ENCODE data around the gene CALHM1.
"Not testable (repeated sequence)": the region's sequence is repeated elsewhere in the genome, so short reads cannot be mapped to it uniquely, and the experiment has no call there.

The CALHM1 gene, protein sequence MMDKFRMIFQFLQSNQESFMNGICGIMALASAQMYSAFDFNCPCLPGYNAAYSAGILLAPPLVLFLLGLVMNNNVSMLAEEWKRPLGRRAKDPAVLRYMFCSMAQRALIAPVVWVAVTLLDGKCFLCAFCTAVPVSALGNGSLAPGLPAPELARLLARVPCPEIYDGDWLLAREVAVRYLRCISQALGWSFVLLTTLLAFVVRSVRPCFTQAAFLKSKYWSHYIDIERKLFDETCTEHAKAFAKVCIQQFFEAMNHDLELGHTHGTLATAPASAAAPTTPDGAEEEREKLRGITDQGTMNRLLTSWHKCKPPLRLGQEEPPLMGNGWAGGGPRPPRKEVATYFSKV

DNA sequence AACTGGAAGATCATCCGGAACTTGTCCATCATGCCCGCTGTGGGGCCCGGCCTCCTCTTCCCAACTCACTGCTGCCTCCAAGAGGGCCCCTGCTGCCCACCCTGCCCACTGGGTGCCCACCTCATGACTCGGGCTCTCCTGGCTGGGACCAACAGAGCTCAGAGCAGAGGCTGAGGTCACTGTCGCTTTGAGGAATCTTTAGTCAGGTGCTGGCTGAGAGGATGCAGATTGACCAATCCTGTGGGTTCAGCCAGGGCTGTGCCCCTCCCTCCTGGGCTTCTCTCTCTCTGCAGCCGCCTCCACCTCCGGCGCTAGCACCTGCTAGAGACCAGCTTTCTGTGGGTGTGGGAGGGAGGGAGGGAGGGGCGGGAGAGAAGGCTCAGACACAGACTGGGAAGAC lies at the start of gene CALHM1:
Gene CALHM1 (minus strand): TSS at position 181 of the 400 bp plus-strand sequence. CDS start 149 bp downstream, at position 32.
- H3K4me1 ChIP-seq (ENCODE audit: insufficient read depth, low read length), result no peaks in the 10 kb centered on the region
- H3K27me3 ChIP-seq (ENCODE audit: insufficient read depth, low read length), result no peaks in the 10 kb centered on the region
- no peak within 1 kb of the TSS for H3K27ac ChIP-seq (ENCODE audit: low read length)
- H3K4me3 ChIP-seq (ENCODE audit: low read length), result no peak within 1 kb of the TSS
- H3K36me3 ChIP-seq (ENCODE audit: insufficient read depth, low read depth, low read length), result no peaks in the 10 kb centered on the region
- H3K9ac ChIP-seq (ENCODE audit: low read depth, low read length), result no peak within 1 kb of the TSS
- no peaks in the 10 kb centered on the region for H3K9me3 ChIP-seq (ENCODE audit: insufficient read depth, low read depth, low read length)

DNA sequence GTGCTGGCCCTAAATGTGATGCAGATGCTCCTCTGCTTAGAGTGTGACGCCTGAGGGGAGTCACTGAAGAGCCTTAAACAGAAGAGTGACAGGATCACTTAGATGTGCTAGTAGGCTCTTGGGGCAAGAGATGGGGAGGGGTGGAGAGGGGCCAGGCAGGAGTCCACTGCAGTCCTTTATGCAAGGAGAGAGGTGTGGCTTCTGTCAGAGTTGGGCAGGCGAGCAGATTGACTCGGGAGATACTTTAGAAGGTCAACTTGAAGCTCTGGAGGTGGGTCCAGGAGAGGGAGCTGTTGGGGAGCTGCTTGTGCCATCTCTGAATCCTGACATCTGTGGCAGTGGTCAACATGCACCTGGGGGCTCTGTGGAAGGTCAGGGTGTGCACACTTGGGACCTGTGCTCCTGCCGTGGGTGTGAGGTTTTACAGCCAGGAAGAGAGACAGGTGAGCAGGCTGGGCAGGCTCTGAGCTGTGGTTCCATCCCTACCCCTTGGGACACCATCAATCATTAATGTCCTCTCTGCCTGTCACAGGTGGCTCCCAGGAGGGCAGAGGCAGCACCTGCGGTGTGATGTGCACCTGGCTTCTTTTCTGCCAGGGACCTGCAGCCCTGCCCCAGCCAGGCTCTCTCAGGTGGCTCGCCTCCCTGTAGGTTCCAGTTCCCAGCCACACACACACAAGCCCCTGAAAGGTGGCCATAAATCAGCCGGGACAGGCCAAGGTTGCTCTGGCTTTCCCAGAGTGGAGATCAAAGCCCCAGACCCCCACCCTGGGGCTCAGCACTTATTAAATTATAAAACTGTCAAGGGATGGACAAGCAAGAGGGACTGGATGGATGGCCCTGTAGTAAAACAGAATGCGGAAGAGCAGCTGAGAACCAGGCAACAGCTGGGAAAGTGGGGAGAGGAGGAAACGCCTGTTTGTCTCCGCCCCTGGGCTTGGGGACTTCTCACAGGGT lies 48.8 kb upstream of the CALHM1 start:
- Histone ChIP-seq H3K4me1 (ENCODE audit: insufficient read depth, low read length) (no peaks in the 10 kb centered on the region), H3K4me3 (ENCODE audit: low read length) (no peak overlapping the region), H3K9me3 (ENCODE audit: insufficient read depth, low read depth, low read length) (no peaks in the 10 kb centered on the region), H3K27me3 (ENCODE audit: insufficient read depth, low read length) (no peaks in the 10 kb centered on the region), H3K27ac (ENCODE audit: low read length) (no peak overlapping the region), H3K9ac (ENCODE audit: low read depth, low read length) (no peak overlapping the region; the same call in 1 of the 2 replicates), H3K36me3 (ENCODE audit: insufficient read depth, low read depth, low read length) (no peaks in the 10 kb centered on the region)

DNA sequence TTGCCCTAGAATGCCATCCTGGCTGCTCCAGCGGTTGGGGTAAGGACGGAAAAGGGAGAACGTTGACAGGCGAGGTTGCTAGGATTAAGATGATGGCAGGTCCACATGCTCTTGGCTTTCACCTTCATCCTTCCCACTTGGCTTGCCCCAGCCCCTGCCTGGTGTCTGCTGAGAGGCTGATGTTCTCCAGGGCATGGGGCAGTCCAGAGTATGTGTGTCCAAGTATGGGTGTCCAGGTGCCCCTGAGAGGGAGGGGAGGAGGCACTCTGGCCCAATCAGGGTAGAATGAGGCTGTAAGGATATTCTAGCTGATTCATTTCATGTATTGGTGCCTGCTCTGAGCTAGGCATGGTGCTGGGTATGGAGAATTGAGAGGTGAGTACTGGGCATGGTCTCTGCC lies 47.4 kb upstream of the CALHM1 start:
- Histone ChIP-seq H3K4me1 (ENCODE audit: insufficient read depth, low read length) (no peaks in the 10 kb centered on the region), H3K27ac (ENCODE audit: low read length) (no peak overlapping the region), H3K36me3 (ENCODE audit: insufficient read depth, low read depth, low read length) (no peaks in the 10 kb centered on the region), H3K9ac (ENCODE audit: low read depth, low read length) (no peak overlapping the region), H3K27me3 (ENCODE audit: insufficient read depth, low read length) (no peaks in the 10 kb centered on the region), H3K4me3 (ENCODE audit: low read length) (no peak overlapping the region), H3K9me3 (ENCODE audit: insufficient read depth, low read depth, low read length) (no peaks in the 10 kb centered on the region)

DNA sequence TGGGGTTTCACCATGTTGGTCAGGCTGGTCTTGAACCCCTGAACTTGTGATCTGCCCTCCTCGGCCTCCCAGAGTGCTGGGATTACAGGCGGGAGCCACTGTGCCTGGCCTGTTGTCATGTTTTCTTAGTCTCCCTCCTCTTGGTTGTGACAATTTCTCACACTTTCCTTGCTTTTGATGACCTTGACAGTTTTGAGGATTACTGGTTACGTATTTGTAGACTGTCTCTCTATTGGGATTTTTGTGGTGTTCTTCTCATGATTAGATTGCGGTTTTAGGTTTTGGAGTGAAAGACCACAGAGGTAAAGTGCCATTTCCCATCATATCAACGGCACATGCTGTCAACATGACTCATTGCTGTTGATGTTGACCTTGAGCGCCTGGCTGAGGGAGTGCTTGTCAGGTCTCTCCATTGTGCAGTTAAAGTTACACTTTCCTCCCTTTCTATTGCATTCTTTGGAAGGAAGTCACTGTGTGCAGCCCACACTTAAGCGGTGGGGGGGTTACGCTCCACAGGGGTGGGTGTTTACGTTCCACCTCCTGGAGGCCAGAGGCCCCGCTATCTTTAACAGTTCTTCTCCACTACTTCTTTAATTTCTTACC lies 45.6 kb upstream of the CALHM1 start:
- no peaks in the 10 kb centered on the region for H3K4me1 ChIP-seq (ENCODE audit: insufficient read depth, low read length)
- H3K27ac ChIP-seq (ENCODE audit: low read length), result no peak overlapping the region

DNA sequence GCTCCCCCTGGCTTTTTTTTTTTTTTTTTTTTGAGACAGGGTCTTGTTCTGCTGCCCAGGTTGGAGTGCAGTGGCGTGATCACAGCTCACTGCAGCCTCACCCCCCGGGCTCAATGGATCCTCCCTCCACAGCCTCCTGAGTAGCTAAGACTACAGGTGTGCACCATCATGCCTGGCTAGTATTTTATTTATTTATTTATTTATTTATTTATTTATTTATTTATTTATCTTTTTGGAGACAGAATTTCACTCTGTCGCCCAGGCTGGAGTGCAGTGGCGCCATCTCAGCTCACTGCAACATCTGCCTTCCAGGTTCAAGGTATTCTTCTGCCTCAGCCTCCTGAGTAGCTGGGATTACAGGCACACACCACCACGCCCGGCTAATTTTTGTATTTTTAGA lies 45.1 kb upstream of the CALHM1 start:
- H3K4me1 ChIP-seq (ENCODE audit: insufficient read depth, low read length); H3K27ac ChIP-seq (ENCODE audit: low read length); H3K9ac ChIP-seq (ENCODE audit: low read depth, low read length); H3K36me3 ChIP-seq (ENCODE audit: insufficient read depth, low read depth, low read length); H3K27me3 ChIP-seq (ENCODE audit: insufficient read depth, low read length); H3K4me3 ChIP-seq (ENCODE audit: low read length); H3K9me3 ChIP-seq (ENCODE audit: insufficient read depth, low read depth, low read length): not testable (repeated sequence)

More for the DNA sequence above, 45.6 kb upstream of the CALHM1 start:
- no peak overlapping the region for H3K4me3 ChIP-seq (ENCODE audit: low read length)
- no peaks in the 10 kb centered on the region for H3K27me3 ChIP-seq (ENCODE audit: insufficient read depth, low read length)
- no peaks in the 10 kb centered on the region for H3K36me3 ChIP-seq (ENCODE audit: insufficient read depth, low read depth, low read length)
- H3K9me3 ChIP-seq (ENCODE audit: insufficient read depth, low read depth, low read length), result no peaks in the 10 kb centered on the region
- no peak overlapping the region for H3K9ac ChIP-seq (ENCODE audit: low read depth, low read length)

DNA sequence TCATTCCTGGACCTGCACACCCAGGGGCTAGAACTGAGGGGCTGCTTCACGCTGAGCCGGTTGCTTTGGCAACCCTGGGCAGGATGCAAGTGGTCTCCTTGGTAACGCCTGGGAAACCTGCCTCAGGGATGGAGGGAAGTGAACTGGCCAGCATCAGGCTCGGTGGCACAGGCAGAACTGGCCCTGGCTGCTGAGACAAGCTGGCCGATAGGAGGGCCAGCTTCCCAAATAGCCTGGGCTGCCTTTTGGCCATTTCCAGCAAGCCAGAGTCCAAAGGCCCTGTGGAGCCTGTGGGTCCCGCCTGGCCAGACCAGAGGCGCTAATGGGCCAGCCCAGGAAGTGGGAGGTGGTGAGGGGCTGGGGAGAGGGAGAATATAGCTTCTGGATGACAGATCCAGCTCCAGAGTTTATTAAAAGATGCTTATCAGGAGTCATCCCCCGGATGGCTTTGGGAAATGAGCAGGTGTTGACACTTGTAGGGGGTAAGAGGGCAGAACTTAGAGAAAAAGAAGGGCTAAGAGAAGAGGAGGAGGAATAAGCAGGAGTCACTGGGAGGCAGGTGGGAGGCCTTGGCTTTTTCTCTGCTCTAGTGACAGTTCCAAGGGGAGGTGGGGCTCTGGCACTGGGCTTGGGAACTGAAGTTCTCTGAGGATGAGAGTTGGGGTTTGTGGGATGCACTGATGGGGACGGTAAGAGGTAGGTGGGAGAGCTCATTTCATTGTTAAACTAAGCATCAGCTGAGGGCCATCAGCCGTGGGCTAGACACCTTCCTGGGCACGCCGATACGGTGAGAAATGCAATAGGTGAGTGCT lies 44.4 kb upstream of the CALHM1 start:
- no peaks in the 10 kb centered on the region for H3K27me3 ChIP-seq (ENCODE audit: insufficient read depth, low read length)
- H3K4me1 ChIP-seq (ENCODE audit: insufficient read depth, low read length), result no peaks in the 10 kb centered on the region
- H3K9me3 ChIP-seq (ENCODE audit: insufficient read depth, low read depth, low read length), result no peaks in the 10 kb centered on the region
- H3K4me3 ChIP-seq (ENCODE audit: low read length), result no peak overlapping the region
- H3K36me3 ChIP-seq (ENCODE audit: insufficient read depth, low read depth, low read length), result no peaks in the 10 kb centered on the region
- H3K27ac ChIP-seq (ENCODE audit: low read length), result no peak overlapping the region
- no peak overlapping the region for H3K9ac ChIP-seq (ENCODE audit: low read depth, low read length)

DNA sequence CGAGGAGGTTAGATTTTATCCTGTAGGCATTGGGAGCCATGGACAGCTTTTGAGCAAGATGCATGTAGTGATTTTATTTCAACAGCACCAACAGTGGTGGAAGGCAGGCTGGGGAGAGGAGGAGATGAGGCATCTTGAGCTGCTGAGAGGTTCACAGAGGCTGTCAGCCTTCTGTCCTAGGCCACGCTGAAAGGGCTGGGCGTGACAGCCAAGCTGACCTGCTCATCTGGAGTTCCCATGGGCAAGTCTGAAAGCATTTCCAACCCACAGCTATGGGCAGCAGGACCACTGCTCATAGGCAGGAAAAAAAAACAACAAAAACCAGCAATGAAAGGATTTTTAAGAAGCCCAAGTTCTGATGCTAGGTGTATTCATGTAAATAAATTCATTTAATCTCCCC lies 42.5 kb upstream of the CALHM1 start:
- H3K4me3 ChIP-seq (ENCODE audit: low read length), result no peak overlapping the region
- H3K9me3 ChIP-seq (ENCODE audit: insufficient read depth, low read depth, low read length), result no peaks in the 10 kb centered on the region
- peaks cover 17% of the 10 kb centered on the region for H3K27me3 ChIP-seq (ENCODE audit: insufficient read depth, low read length)
- no peaks in the 10 kb centered on the region for H3K4me1 ChIP-seq (ENCODE audit: insufficient read depth, low read length)
- H3K27ac ChIP-seq (ENCODE audit: low read length), result no peak overlapping the region
- H3K9ac ChIP-seq (ENCODE audit: low read depth, low read length), result no peak overlapping the region
- H3K36me3 ChIP-seq (ENCODE audit: insufficient read depth, low read depth, low read length), result no peaks in the 10 kb centered on the region

DNA sequence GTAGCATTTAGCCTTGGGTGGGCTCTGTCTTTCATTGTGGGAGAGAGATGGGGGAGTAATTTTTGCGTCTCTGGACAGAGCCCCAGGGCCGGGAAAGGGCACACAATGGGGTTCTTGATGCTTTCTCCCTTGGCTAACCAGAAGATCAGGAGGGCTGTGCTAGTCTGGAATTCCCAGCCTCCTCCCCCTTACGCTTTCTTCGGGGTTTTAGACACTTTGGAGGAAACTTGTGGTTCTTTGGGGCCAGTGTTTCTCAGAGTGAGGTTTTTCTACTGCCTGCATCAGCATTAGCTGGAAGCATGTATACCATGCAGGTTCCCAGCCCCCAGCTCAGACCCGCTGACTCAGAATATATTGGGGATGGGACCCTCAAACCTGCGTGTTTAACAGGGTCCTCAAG lies 41.8 kb upstream of the CALHM1 start:
- H3K27ac ChIP-seq (ENCODE audit: low read length), result no peak overlapping the region
- H3K27me3 ChIP-seq (ENCODE audit: insufficient read depth, low read length), result peaks cover 24% of the 10 kb centered on the region
- no peak overlapping the region for H3K9ac ChIP-seq (ENCODE audit: low read depth, low read length)

DNA sequence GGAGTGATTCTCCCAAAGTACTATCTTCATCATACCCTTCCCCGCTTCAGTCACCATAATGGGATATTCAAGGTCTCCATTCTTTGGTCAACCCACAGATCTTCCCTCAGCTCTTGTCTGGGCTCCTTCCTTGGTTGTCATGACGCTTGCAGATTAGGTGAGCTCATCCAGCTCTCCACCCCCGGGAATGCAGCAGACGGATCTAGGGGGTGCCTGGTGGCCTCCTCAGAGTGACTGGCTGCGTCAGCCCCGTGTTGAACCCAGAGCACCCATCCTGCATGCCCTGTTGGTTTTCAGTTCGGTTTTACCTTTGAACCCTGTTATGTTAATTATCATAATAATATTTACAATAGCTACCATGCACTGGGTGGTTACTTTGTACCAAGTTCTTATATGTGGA lies 41.2 kb upstream of the CALHM1 start:
- H3K36me3 ChIP-seq (ENCODE audit: insufficient read depth, low read depth, low read length), result no peaks in the 10 kb centered on the region
- H3K9me3 ChIP-seq (ENCODE audit: insufficient read depth, low read depth, low read length), result no peaks in the 10 kb centered on the region
- no peaks in the 10 kb centered on the region for H3K4me1 ChIP-seq (ENCODE audit: insufficient read depth, low read length)
- H3K27me3 ChIP-seq (ENCODE audit: insufficient read depth, low read length), result peaks cover 30% of the 10 kb centered on the region
- no peak overlapping the region for H3K4me3 ChIP-seq (ENCODE audit: low read length)
- no peak overlapping the region for H3K27ac ChIP-seq (ENCODE audit: low read length)
- H3K9ac ChIP-seq (ENCODE audit: low read depth, low read length), result no peak overlapping the region

More for the DNA sequence above, 41.8 kb upstream of the CALHM1 start:
- Histone ChIP-seq H3K4me1 (ENCODE audit: insufficient read depth, low read length) (no peaks in the 10 kb centered on the region), H3K4me3 (ENCODE audit: low read length) (no peak overlapping the region), H3K36me3 (ENCODE audit: insufficient read depth, low read depth, low read length) (no peaks in the 10 kb centered on the region), H3K9me3 (ENCODE audit: insufficient read depth, low read depth, low read length) (no peaks in the 10 kb centered on the region)

DNA sequence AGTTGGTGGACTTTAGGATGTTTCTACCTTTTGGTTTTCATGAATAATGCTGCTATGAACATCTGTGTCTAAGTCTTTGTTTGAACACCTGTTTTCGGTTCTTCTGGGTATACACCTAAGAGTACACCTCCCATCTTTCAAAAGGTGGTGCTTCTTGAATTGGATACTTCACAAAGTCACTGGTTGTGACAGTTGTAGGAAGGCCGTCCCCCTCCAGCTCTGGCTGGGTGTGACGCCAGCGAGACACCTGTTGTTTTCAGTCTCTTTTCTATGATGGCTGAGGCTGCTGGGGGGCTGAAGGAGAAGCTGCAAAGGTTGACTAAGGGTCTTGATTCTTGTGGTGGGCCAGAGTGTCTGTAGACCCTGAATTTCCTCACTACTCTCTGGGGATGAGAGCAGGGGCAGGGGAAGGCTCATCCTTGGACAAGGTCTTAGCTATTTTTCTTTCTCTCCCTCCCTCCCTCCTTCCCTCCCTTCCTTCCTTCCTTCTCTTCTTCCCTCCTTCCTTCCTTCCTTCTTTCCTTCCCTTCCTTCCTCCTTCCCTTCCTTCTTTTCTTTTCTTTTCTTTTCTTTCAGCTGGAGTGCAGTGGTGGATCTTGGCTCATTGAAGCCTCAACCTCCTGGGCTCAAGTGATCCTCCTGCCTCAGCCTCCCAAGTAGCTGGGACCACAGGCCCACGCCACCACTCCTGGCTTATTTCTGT lies 40.4 kb upstream of the CALHM1 start:
- H3K4me3 ChIP-seq (ENCODE audit: low read length), result no peak overlapping the region
- no peak overlapping the region for H3K9ac ChIP-seq (ENCODE audit: low read depth, low read length)

More for the DNA sequence above, 40.4 kb upstream of the CALHM1 start:
- H3K27me3 ChIP-seq (ENCODE audit: insufficient read depth, low read length), result peaks cover 38% of the 10 kb centered on the region
- H3K9me3 ChIP-seq (ENCODE audit: insufficient read depth, low read depth, low read length), result no peaks in the 10 kb centered on the region
- no peaks in the 10 kb centered on the region for H3K4me1 ChIP-seq (ENCODE audit: insufficient read depth, low read length)
- H3K36me3 ChIP-seq (ENCODE audit: insufficient read depth, low read depth, low read length), result no peaks in the 10 kb centered on the region
- no peak overlapping the region for H3K27ac ChIP-seq (ENCODE audit: low read length)
